Glomerular endothelial cell (primary cell): ENCODE measurements around the gene ZHX3. TPM values are rescaled to one million over a fixed set of nuclear protein-coding genes. Genes with fewer than 3 reads are reported as not detected.

Experiments used
- DNase-seq: peaks from one replicate; pipeline ENCODE4 v3.0.0-alpha.2; 2011; ENCODE audit warnings: low read depth, low spot score; ENCODE audit errors: extremely low read depth
- total RNA-seq: library from RNA; depleted of rRNA; stranded (reverse); fragments of >200 nt; gene quantifications from 2 replicates; pipeline ENCODE4 v1.2.3, GENCODE V29; 2015

ZHX3 gene
- total RNA-seq, 1 donor from 2014 or later = 16.9 TPM

DNA sequence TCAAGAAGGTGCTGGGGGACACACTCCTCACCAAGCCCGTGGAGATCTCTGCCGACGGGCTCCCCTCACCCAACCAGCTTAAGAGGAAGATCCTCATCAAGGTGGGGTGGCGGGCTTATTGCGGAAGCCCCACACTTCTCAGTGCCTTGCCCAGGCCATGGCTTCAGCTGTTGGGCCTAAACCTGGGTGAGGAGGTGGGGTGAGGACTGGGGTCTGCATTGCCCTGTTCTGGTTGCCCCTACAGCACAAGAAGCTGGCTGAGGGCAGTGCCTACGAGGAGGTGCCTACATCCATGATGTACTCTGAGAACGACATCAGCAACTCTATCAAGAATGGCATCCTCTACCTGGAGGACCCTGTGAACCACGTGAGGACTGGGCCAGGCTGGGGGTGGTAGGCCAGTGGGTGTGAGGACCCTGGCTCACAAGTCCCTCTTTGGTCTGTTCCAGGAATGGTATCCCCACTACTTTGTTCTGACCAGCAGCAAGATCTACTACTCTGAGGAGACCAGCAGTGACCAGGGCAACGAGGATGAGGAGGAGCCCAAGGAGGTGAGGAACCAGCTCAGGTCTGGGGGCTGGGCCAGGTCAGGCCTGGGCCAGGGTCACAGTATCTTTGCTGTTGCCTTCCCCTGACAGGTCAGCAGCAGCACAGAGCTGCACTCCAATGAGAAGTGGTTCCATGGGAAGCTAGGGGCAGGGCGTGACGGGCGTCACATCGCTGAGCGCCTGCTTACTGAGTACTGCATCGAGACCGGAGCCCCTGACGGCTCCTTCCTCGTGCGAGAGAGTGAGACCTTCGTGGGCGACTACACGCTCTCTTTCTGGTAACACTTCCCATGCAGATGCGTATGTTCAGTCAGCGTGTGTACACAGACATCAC lies 152.3 kb downstream of the ZHX3 start:
- DNase-seq = no peak

DNA sequence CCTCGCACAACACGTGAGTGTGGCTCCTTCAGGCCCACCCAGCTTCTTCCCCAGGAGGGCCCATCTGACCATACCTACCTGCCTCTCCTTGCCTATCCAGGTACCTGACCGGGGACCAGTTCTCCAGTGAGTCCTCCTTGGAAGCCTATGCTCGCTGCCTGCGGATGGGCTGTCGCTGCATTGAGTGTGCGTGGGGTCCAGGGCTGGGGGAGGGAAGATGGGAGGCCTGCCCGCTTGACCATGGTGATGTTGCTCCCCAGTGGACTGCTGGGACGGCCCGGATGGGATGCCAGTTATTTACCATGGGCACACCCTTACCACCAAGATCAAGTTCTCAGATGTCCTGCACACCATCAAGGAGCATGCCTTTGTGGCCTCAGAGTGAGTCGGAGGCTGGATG lies 153.7 kb downstream of the ZHX3 start:
- DNase-seq = no peak

DNA sequence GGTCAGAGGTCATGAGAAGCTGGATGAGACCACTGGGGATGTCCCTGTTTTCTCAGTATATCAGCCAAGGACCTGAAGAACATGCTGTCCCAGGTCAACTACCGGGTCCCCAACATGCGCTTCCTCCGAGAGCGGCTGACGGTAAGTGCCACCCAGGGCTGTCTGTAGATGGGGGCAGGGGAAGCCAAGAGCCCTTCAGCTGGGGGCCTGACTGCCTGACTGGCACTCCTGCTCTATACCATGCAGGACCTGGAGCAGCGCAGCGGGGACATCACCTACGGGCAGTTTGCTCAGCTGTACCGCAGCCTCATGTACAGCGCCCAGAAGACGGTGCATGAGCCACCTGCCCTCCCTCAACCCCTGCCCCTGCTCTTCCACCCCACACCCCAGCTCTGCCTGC lies 155.1 kb downstream of the ZHX3 start:
- DNase-seq = no peak

DNA sequence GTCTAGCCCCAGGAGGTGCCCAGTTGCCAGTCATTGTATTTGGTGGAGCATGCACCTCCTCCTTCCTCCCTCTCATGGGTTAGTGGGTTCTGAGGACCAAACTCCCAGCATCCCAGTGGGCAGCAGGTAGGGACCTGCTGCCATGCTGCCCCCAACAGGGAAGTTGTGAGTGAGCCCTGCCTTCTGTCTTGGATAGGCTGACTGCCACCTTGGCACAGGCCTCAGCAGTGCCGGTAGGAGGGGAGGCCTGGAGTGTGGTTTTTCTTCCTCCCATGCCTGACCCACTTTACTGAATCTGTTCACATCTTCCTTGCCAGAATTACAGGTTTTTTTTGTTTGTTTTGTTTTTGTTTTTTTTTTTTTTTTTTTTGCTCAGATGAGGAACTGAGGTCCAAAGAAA lies 155.6 kb downstream of the ZHX3 start:
- no peak for DNase-seq

DNA sequence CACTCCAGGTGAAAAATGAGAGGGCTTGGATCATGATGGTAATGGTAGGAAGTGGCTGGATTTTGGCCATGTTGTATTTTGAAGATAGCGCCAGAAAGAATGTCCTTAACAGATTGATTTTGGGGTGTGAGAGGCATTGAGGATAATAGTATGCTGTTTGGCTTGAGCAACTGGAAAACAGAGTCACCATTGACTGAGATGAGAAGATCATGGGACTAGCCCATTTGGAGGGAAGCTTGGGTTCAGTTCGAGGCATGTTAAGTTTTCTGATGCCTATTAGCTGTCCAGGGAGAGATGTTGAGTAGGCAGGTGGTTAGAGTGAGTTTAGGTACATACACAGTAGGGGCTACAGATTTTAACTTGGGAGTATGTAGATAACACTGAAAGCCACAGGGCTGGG lies 156.8 kb downstream of the ZHX3 start:
- no peak for DNase-seq

DNA sequence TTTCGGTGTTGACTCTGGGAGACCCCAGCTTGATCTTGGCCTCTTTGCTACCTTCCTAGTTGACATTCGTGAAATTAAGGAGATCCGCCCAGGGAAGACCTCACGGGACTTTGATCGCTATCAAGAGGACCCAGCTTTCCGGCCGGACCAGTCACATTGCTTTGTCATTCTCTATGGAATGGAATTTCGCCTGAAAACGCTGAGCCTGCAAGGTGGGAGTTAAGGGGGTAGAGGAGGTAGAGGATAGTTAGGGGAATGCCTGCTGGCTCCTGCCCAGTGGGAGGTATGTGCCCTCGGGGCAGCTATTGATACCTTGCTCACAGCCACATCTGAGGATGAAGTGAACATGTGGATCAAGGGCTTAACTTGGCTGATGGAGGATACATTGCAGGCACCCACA lies 158.0 kb downstream of the ZHX3 start:
- DNase-seq = no peak

DNA sequence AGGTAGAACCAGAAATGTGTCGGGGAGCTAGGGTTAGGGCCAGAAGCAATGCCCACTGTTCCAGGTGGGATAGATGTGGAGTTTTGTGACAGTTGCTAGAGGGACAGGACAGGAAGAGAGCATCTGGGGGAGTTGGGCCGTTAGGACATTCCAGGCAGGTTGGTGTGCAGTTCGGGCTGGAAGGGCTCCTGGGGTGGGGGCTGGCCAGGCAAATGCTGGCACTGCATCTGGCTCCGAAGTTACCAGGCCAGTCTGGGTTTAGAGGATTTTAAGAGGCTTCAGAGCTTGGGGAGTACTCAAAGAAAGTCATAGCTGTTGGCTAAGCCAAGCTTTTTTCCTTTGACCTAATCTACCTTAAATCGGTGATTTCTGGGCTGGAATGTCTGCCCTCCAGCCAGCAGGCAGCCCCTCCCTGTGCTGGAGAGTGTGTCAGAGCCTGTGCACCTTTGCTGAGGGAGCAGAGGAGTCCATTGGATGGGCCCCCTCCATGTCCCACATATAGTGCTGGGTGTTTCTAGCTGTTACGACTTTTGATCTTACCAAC lies 159.4 kb downstream of the ZHX3 start:
- DNase-seq = no peak

DNA sequence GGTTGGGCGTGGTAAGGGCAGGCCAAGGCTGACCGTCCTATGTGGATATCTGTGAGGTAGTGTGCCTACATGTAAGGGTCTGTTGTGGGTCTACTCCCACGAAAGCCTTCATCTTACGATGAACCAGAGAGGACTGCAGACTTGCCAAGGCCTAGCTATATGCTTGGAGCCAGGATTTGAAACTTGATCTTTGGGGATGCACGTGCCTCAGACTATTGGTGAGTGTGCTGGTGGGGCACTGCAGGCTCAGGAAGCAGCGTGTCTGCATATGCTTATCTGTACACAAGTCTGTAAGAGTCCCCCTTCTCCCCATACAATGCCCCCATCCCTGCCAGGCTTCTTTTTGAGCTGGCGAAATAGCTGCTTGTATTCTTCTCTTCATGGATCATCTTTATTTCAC lies 162.3 kb downstream of the ZHX3 start:
- DNase-seq = no peak

DNA sequence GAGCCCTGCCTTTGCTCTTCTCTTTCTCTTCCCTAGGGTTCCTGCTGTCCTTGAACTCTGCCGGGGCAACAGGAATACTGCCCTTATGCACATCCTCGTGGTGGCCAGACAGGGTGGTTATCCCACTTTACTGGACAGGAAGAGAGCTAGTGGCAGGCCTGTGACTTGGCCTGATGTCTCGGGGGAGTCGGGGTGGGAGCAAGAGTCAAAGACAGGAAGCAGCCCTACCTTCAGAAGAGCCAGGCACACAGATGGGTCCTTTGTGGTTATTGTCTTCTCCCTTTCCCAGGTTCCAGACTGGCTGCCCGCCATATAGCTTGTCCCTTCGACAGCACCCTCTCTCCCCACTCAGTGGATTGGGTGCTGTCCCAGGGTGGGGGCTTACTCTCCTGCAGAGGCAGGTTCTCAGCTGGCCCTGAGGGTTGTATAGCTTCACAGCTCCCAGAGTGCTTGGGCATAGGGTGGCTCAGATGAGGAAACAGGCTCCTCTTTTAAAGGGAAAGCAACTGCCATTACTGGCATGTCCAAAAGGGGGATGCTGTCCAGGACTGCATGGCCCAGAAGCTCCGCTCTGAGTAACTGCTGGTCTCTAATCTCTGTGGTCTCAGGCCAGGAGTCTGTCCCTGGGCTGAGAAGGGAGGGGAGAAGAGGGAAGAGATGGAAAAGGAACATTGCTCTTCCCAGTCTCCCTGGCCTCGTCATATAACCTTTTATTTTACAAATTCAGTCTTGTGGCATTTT lies 162.9 kb downstream of the ZHX3 start:
- no peak for DNase-seq

DNA sequence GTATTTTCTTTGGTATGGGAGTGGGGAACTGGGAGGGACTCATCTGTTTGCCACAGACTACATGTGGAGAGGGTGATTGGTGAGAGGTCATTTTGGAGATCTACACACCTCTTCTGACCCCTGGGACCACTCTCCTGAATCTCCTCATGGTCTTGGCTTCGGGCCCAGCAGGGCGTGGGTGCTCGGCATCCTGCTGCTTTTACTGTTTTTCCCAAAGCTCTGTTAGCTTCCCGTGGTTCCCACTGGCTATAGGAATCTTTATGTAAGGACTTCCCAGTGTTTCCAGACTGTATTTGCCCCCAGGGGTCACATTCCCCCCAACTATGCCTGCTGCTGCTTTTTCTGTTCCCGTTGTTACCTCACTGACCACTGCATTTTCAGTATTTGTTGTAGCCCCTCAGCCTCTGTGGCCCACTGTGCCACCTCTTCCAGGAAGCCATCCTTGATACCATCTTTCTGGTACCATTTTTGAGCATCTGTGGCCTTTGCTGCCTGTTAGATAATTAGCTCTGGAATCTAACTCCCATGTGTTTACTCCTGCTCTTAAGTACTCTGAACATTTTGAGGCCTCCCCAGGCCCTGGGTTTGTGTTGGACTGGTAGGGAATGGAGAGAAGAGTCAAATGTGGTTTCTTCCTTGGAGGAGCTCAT lies 165.3 kb downstream of the ZHX3 start:
- DNase-seq = no peak

DNA sequence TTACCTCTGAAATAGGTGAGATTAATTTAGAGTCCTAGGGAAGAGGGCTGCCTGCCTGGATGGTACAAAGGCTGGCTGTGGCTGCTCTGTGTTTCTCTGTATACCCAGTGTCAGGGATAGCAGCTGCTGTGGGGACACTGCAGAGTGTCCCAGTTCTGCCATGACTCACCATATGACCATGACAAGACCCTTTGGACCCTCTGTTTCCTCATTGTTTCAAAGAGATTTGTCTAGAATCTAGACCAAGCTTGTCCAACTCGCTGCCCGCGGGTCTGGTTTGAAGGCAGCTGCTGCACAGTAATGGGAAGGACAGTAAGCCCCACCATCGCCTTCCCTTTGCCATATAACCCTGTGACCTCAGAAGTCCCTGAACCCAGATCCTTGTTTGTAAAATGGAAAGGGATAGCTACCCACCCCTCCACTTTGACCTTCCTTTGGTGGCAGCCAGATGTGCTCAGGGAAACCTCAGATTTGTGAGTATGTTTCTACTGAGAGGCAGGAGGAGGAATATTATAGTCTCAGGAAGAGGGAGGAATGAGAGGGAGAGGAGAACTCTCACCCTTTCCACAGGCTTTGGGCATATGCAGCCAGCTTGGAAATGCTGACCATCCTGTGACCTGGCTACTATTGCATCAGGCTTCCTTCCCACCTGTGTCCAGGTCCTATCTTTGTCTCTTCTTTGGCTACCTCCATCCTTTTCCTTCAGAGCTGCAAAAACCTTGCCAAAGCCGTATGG lies 166.2 kb downstream of the ZHX3 start:
- no peak for DNase-seq

DNA sequence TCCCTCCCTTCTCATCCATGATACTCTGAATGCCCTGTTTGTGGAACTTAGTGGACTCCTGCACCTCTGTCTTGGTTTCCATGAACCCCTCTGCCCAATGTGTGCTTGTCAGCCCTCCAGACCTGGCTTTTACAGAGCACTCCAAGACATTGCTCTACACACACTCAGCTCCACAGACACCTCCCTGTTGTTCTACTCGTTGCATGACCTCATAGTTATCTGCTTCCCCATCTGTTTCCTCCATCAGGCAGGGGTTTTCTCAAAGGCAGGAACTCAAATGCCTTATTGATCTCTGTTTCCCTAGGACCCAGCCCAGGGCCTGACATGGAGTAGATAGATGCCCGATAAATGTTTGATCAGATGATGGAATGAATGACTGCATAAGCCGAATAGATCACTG lies 166.9 kb downstream of the ZHX3 start:
- peak; percentile 89 for DNase-seq

DNA sequence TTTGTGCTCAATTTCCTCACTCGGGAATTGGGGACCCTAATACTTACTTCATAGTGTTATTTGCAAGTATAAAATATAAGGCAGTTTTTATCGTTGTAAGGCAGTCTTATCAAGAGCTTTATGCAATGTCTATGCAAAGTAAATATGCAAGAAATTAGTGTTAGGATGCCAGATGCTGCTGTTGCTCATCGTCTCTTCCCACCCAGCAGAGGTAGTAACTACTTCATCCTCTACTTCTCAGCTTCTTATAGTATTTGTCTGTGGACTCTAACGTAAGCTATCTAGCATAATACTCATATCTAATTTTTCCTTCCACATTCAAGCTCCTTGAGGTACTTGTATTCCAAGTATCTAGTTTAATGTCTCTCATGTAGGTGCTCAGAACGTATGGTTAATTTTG lies 168.6 kb downstream of the ZHX3 start:
- DNase-seq = no peak

DNA sequence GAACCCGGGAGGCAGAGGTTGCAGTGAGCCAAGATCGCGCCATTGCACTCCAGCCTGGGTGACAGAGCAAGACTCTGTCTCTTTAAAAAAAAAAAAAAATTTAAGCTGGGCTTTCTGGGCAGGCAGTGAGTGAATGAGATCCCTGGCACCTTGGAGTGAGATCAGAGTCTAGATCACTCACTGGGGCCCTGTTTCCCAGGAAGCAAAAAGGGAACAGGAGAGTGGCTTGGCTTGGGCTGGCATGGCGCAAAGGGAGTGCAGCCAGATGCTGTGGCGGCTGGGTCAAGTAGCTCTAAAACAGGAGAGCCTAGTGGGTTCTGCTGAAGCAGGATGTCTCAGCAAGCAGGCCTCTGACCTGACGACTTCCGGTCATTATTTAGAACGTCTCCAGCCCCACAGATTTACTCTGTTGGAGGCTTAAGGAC lies 169.8 kb downstream of the ZHX3 start:
- no peak for DNase-seq

DNA sequence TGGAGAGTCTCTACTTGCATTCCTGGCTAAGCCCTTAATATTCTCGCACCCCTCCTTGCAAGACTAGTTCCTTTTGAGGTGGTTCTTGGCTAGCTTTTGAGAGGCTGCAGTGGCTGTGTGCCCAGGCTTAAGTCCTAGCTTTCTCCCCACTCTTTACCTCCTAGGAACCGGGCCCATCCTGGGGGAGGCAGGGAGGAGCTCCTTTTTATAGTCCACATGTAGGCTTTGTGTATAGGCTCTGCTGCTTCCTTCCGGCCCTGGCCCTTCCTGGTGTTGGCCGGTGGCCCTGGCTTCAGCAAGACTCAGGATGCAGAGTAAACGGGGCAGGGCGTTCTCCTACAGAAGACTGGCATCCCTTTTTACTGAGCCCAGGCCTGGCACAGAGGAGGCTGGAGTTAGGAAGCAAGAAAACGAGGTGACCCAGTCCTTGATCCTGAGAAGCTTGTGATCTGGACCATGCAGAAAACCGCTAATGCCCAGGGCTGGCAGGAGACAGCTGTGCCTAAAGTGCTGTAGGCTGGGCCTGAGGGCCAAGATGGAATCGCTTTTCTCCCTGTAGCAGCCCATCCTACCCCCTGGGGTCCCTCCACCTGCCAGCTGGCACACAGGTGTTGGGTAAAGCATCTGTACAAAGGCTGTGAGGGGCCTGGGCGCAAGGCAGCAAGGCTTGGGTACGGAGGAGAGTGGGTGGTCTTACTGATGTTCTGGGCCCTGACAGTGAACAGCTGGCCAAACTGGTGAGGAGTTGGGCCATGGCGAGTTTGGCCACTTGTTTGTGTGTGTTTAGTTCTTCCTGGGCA lies 171.5 kb downstream of the ZHX3 start:
- DNase-seq = no peak

DNA sequence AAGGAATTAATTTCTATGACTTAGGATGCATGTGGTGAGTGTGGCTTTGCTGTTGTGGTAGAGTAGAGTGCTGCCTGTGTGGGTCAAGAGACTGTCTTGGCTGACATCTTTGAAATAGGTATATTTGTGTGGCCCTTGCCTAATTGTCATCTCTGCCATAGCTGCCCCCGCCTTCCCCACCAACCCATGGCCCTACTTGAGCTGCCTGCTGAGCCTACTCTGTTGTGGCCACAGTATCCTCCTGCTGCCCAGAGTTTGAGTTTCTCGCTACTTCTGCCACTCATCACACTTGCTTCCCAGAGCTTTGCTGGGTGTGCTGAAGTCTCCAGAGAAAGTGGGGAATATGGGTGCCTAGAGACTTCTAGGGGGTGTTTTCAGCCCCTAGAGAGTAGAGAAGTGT lies 172.2 kb downstream of the ZHX3 start:
- no peak for DNase-seq

DNA sequence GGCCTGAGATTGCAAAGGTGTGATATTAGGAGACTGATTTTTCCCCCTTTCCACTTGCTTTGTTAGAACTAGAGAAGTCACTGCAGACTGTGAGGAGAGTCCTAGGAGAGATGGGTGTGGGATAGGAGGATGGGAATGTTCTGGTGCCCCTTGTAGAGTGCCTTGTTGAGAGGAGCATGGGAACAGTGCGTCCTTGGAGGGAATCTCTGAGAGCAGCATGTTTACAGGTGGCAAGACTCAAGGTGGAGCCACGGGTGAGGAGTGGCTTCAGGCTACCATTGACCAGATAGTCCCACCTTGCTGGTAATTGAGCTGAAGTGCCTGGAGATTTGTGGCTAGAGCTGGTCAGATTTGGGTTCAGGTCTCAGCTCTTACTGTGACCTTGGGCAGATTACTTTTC lies 174.2 kb downstream of the ZHX3 start:
- no peak for DNase-seq

DNA sequence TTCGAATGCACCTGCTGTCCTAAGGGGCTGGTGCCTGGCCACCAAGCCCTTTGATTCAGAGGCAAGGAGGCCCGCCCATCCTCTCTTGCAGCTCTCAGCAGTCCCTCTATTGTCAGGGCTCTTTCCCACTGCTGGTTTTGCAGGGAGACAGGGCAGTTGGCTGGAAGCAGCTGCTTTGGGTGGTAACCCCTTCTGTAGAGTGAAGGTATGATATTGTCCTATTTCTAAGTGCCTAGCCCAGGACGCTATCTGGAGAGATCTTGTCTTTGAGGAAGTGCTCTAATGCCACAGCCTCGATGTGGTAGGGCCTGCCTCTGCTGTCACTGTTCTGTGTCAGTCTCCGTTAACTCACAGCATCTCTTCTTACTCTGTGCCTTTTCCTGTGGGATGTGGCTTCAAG lies 174.6 kb downstream of the ZHX3 start:
- DNase-seq = no peak

DNA sequence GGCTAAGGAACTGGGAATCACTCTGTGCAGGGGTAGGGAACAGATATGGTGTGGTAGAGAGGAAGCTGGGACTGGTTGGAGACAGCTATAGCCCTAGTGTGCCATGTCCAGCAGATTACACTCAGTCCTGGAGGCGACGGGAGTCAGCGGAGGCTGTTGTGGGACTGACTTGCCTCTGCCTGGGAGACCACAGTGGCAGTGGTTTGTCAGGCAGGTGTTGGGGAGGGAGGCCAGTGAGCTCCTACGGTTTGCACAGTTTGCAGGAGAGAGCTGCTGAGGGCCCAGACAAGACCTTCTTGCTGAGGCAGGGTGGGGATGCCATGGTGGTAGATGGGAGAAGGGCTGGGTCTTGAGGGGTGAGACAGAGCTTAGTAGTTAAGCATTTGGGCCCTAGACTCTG lies 175.3 kb downstream of the ZHX3 start:
- DNase-seq = no peak
